ENCODE data around the gene POLE2. TPM values are rescaled to one million over a fixed set of nuclear protein-coding genes. Genes with fewer than 3 reads are reported as not detected.

Gene POLE2
- total RNA-seq, 4 donors from 2014 or later = 0.79 to 0.94 (median 0.93) TPM; not detected in 1

- ATAC-seq = no peak
- peaks cover 0 to 37% of the 10 kb centered on the region in 2 donors for H3K36me3 ChIP-seq
- no peaks in the 10 kb centered on the region for H3K4me1 ChIP-seq
- H3K4me3 ChIP-seq = no peak overlapping the region
- H3K27me3 ChIP-seq = no peaks in the 10 kb centered on the region
- no peak overlapping the region for H3K27ac ChIP-seq
- no peaks in the 10 kb centered on the region for H3K9me3 ChIP-seq
- no peak for TF ChIP-seq POLR2A (IDR thresholded peaks at IDR 0.05)
- no peak for TF ChIP-seq CTCF (IDR thresholded peaks at IDR 0.05)
- TF ChIP-seq POLR2AphosphoS5 (IDR thresholded peaks at IDR 0.05) = no peak
- TF ChIP-seq EP300 (IDR thresholded peaks at IDR 0.05) = no peak
- WGBS, 2 donors (ENCODE audit: low coverage in 1 of 2) = 94 to 98% methylated on average over 6 of the region's 6 CpGs
These were observed 80.4 kb downstream of the POLE2 start for GRCh38 chr14:49607583-49607982.

GRCh38 chr14:49598485-49599300 is 89.3 kb downstream of the POLE2 start, which contains the start of gene LRR1:
Gene LRR1, plus strand, starts transcription at chr14:49598940. Its CDS starts 81 bp downstream, at chr14:49599021.
- H3K9me3 ChIP-seq = no peaks in the 10 kb centered on the region
- no peaks in the 10 kb centered on the region for H3K27me3 ChIP-seq
- peak within 1 kb of the TSS; percentile 88 to 99 (median 92) for H3K27ac ChIP-seq
- 0% methylated on average over 24 of the region's 77 CpGs; no CpG with 5 or more reads in 1 of the 2 donors for WGBS, 2 donors (ENCODE audit: low coverage in 1 of 2)
- H3K4me1 ChIP-seq = peaks cover 0 to 25% (median 0%) of the 10 kb centered on the region in 3 donors
- peak; percentile 87 for ATAC-seq
- TF ChIP-seq POLR2AphosphoS5 (IDR thresholded peaks at IDR 0.05) (no peak), EP300 (IDR thresholded peaks at IDR 0.05) (no peak), CTCF (IDR thresholded peaks at IDR 0.05) (peak in 1 of 4 experiments; percentile 32), POLR2A (IDR thresholded peaks at IDR 0.05) (peak; percentile 29 to 31)
- H3K36me3 ChIP-seq = peaks cover 0 to 4% of the 10 kb centered on the region in 2 donors
- H3K4me3 ChIP-seq = peak within 1 kb of the TSS; percentile 89 to 90

GRCh38 chr14:49598189-49598484 is 89.9 kb downstream of the POLE2 start:
- Histone ChIP-seq H3K9me3 (no peaks in the 10 kb centered on the region), H3K4me1 (peaks cover 0 to 25% (median 0%) of the 10 kb centered on the region in 3 donors), H3K36me3 (peaks cover 0 to 3% of the 10 kb centered on the region in 2 donors), H3K27me3 (no peaks in the 10 kb centered on the region), H3K4me3 (peak overlapping the region; percentile 89 to 90), H3K27ac (peak overlapping the region; percentile 88 to 99 (median 92))
- 0 to 1% methylated on average over 8 to 14 of the region's 15 CpGs for WGBS, 2 donors (ENCODE audit: low coverage in 1 of 2)
- peak; percentile 12 for ATAC-seq
- TF ChIP-seq POLR2A (IDR thresholded peaks at IDR 0.05) (no peak), CTCF (IDR thresholded peaks at IDR 0.05) (no peak), POLR2AphosphoS5 (IDR thresholded peaks at IDR 0.05) (no peak), EP300 (IDR thresholded peaks at IDR 0.05) (no peak)

GRCh38 chr14:49594347-49595091 is 93.5 kb downstream of the POLE2 start:
- H3K4me1 ChIP-seq = peaks cover 0 to 13% (median 0%) of the 10 kb centered on the region in 3 donors
- TF ChIP-seq CTCF (IDR thresholded peaks at IDR 0.05) (no peak), EP300 (IDR thresholded peaks at IDR 0.05) (no peak), POLR2AphosphoS5 (IDR thresholded peaks at IDR 0.05) (no peak)
- WGBS, 2 donors (ENCODE audit: low coverage in 1 of 2) = 24 to 38% methylated on average over 3 to 4 of the region's 4 CpGs
- H3K4me3 ChIP-seq = no peak overlapping the region
- no peak overlapping the region for H3K27ac ChIP-seq
- H3K27me3 ChIP-seq = no peaks in the 10 kb centered on the region
- H3K36me3 ChIP-seq = no peaks in the 10 kb centered on the region
- no peak for ATAC-seq
- H3K9me3 ChIP-seq = no peaks in the 10 kb centered on the region

Small RNAs within 50 kb of the gene (small RNA-seq; reads per million reads assigned to genes)
- gene AL139099.3 (0 reads per million in 4 donors), gene RNU6ATAC30P (0 reads per million in 4 donors)

Other genes starting within 250 kb of the POLE2 start
- gene RPS29, start 101.8 kb downstream of the POLE2 start, total RNA-seq = 1,000 to 10,000 TPM; 2,027 to 8,808 (median 4,209) TPM
- 10 to 100 TPM in 2 of 4 donors, 1 to 10 TPM in 2; 4.0 to 13.9 (median 9.9) TPM for gene LRR1, start 89.3 kb downstream of the POLE2 start, total RNA-seq
- 100 to 1,000 TPM; 169 to 352 (median 270) TPM for gene RPL36AL, start 67.6 kb downstream of the POLE2 start, total RNA-seq
- 10 to 100 TPM; 17.4 to 29.8 (median 23.0) TPM for gene MGAT2, start 67.4 kb downstream of the POLE2 start, total RNA-seq
- gene DNAAF2, start 53.0 kb downstream of the POLE2 start, total RNA-seq = 10 to 100 TPM in 1 of 4 donors, 1 to 10 TPM in 3; 6.8 to 10.4 (median 9.0) TPM
- gene KLHDC1, start 4.9 kb upstream of the POLE2 start, total RNA-seq = 10 to 100 TPM in 2 of 4 donors, 1 to 10 TPM in 2; 7.3 to 14.3 (median 10.5) TPM
- gene KLHDC2, start 79.9 kb upstream of the POLE2 start, total RNA-seq = 100 to 1,000 TPM in 1 of 4 donors, 10 to 100 TPM in 3; 72.3 to 113 (median 97.1) TPM
- 10 to 100 TPM; 43.6 to 91.3 (median 68.6) TPM for gene NEMF, start 164.6 kb upstream of the POLE2 start, total RNA-seq
- 10 to 100 TPM; 43.1 to 59.6 (median 51.3) TPM for gene ARF6, start 204.9 kb upstream of the POLE2 start, total RNA-seq